Liver (tissue), 9 donors: ENCODE data around the gene DPP7. TPM values are rescaled to one million over a fixed set of nuclear protein-coding genes. Genes with fewer than 3 reads are reported as not detected.

Source experiments
- DNase-seq: peaks from one replicate; pipeline ENCODE4 v3.0.0-alpha.2; 2017; ENCODE audit warnings: low spot score
- H3K27ac ChIP-seq, 2 donors: one replicate each; pipeline ENCODE4 v1.7.0; 2013; ENCODE audit warnings: inconsistent platforms in 2 of 2, low read length in 2 of 2, control low read depth in 1 of 2, low read depth in 1 of 2, mild to moderate bottlenecking in 1 of 2
- H3K27me3 ChIP-seq, 4 donors: one replicate each; pipeline versions ENCODE4 v1.6.1 to v1.7.0; 2013; ENCODE audit warnings: low read length in 3 of 4, inconsistent platforms in 1 of 4, mild to moderate bottlenecking in 1 of 4, moderate library complexity in 1 of 4; ENCODE audit not compliant: control insufficient read depth in 4 of 4, insufficient read depth in 4 of 4
- H3K36me3 ChIP-seq, 4 donors: one replicate each; pipeline versions ENCODE4 v1.6.1 to v1.7.0; 2013; ENCODE audit warnings: low read length in 3 of 4, mild to moderate bottlenecking in 3 of 4, low read depth in 1 of 4, moderate library complexity in 1 of 4; ENCODE audit not compliant: control insufficient read depth in 4 of 4, insufficient read depth in 3 of 4
- H3K4me1 ChIP-seq, 4 donors: one replicate each; pipeline versions ENCODE4 v1.6.1 to v1.7.0; 2013; ENCODE audit warnings: low read length in 3 of 4, mild to moderate bottlenecking in 3 of 4, moderate library complexity in 1 of 4; ENCODE audit not compliant: control insufficient read depth in 4 of 4, insufficient read depth in 4 of 4
- H3K4me3 ChIP-seq, 3 donors: one replicate each; pipeline versions ENCODE4 v1.6.1 to v1.7.0; 2013; ENCODE audit warnings: low read length in 3 of 3, control low read depth in 1 of 3, low read depth in 1 of 3, mild to moderate bottlenecking in 1 of 3
- H3K9ac ChIP-seq, 2 donors: one replicate each; pipeline ENCODE4 v1.7.0; 2013; ENCODE audit warnings: low read length in 2 of 2, mild to moderate bottlenecking in 2 of 2, moderate library complexity in 2 of 2, control low read depth in 1 of 2, low read depth in 1 of 2
- H3K9me3 ChIP-seq, 4 donors: one replicate each; pipeline versions ENCODE4 v1.6.1 to v1.7.0; 2013; ENCODE audit warnings: low read length in 3 of 4; ENCODE audit not compliant: control insufficient read depth in 4 of 4
- EGR1 ChIP-seq, 2 donors: IDR thresholded peaks; 2 replicates each; pipeline ENCODE4 v1.6.1; 2016 to 2018; ENCODE audit warnings: antibody characterized with exemption in 2 of 2, low read depth in 2 of 2
- FOXA1 ChIP-seq: IDR thresholded peaks from 2 replicates; pipeline ENCODE4 v1.6.1; 2016; ENCODE audit warnings: antibody characterized with exemption
- FOXA2 ChIP-seq: IDR thresholded peaks from 2 replicates; pipeline ENCODE4 v1.6.1; 2016; ENCODE audit warnings: antibody characterized with exemption
- GABPA ChIP-seq, 2 donors: IDR thresholded peaks in 1 of 2; conservative IDR thresholded peaks in 1 of 2; 2 replicates each; pipeline ENCODE4 v1.6.1; 2016; ENCODE audit warnings: antibody characterized with exemption in 2 of 2, mild to moderate bottlenecking in 1 of 2, moderate library complexity in 1 of 2
- HNF4A ChIP-seq, 2 donors: conservative IDR thresholded peaks; 2 replicates each; pipeline ENCODE4 v1.6.1; 2016; ENCODE audit warnings: antibody characterized with exemption in 2 of 2, mild to moderate bottlenecking in 2 of 2
- HNF4G ChIP-seq: IDR thresholded peaks from 2 replicates; pipeline ENCODE4 v1.6.1; 2016; ENCODE audit warnings: antibody characterized with exemption
- JUND ChIP-seq, 2 donors: IDR thresholded peaks; 2 replicates each; pipeline ENCODE4 v1.6.1; 2016; ENCODE audit warnings: antibody characterized with exemption in 2 of 2
- NR2F2 ChIP-seq: IDR thresholded peaks from 2 replicates; pipeline ENCODE4 v1.6.1; 2016; ENCODE audit warnings: antibody characterized with exemption
- RAD21 ChIP-seq, 2 donors: IDR thresholded peaks; 2 replicates each; pipeline ENCODE4 v1.6.1; 2016; ENCODE audit warnings: antibody characterized with exemption in 2 of 2, mild to moderate bottlenecking in 2 of 2
- RXRA ChIP-seq, 2 donors: IDR thresholded peaks; 2 replicates each; pipeline ENCODE4 v1.6.1; 2017 to 2018; ENCODE audit warnings: antibody characterized with exemption in 2 of 2, mild to moderate bottlenecking in 1 of 2
- SP1 ChIP-seq: IDR thresholded peaks from 2 replicates; pipeline ENCODE4 v1.6.1; 2018; ENCODE audit warnings: antibody characterized with exemption, mild to moderate bottlenecking
- TAF1 ChIP-seq: conservative IDR thresholded peaks from 2 replicates; pipeline ENCODE4 v1.6.1; 2016; ENCODE audit warnings: antibody characterized with exemption, mild to moderate bottlenecking
- YY1 ChIP-seq: IDR thresholded peaks from 2 replicates; pipeline ENCODE4 v1.6.1; 2016; ENCODE audit warnings: antibody characterized with exemption, mild to moderate bottlenecking
- WGBS: extraction: QIAGEN DNeasy Blood & Tissue Kit; methylation state at CpG from one replicate; pipeline ENCODE4 v1.1.7; 2013; 5-methylcytosine and 5-hydroxymethylcytosine counted together
- polyA plus RNA-seq, 2 donors: library from polyadenylated mRNA; stranded (reverse) in 1 of 2; unstranded in 1 of 2; fragments of 200-250 nt in 1 of 2; fragments of >200 nt in 1 of 2; fragmentation: Nextera tagmentation in 1 of 2; extraction: Ambion mirVana in 1 of 2; gene quantifications; one replicate each; pipeline versions ENCODE4 v1.2.1 to v1.2.3, GENCODE V29; 2013 to 2015
- total RNA-seq, 2 donors: library from RNA; depleted of rRNA; stranded (reverse); fragments of >200 nt; gene quantifications; one replicate each; pipeline ENCODE4 v1.2.3, GENCODE V29; 2014
- TF ChIP-seq, protein P1 (sequence below): IDR thresholded peaks from 2 replicates; pipeline ENCODE4 v1.6.1; 2016; ENCODE audit warnings: antibody characterized with exemption
- TF ChIP-seq, protein P2 (sequence below): IDR thresholded peaks from 2 replicates; pipeline ENCODE4 v1.6.1; 2016; ENCODE audit warnings: antibody characterized with exemption
- TF ChIP-seq, protein P3 (sequence below): IDR thresholded peaks from 2 replicates; pipeline ENCODE4 v1.6.1; 2016; ENCODE audit warnings: antibody characterized with exemption, mild to moderate bottlenecking
- TF ChIP-seq, protein P4 (sequence below): fragments of 150-350 bp; IDR thresholded peaks from 2 replicates; pipeline ENCODE4 v1.5.1; 2017; ENCODE audit warnings: improper control_type of control experiment, low read depth, low read length; ENCODE audit not compliant: missing input control
- TF ChIP-seq, protein P5 (sequence below): IDR thresholded peaks from 2 replicates; pipeline ENCODE4 v1.6.1; 2016; ENCODE audit warnings: antibody characterized with exemption
- donor health status: healthy.
- donor health status: healthy.
- donor health status: healthy.
- donor health status: healthy.
- donor health status: healthy.

Gene DPP7
- total and polyA plus RNA-seq, 4 donors: 25.0 to 71.1 (median 50.7) TPM

DNA sequence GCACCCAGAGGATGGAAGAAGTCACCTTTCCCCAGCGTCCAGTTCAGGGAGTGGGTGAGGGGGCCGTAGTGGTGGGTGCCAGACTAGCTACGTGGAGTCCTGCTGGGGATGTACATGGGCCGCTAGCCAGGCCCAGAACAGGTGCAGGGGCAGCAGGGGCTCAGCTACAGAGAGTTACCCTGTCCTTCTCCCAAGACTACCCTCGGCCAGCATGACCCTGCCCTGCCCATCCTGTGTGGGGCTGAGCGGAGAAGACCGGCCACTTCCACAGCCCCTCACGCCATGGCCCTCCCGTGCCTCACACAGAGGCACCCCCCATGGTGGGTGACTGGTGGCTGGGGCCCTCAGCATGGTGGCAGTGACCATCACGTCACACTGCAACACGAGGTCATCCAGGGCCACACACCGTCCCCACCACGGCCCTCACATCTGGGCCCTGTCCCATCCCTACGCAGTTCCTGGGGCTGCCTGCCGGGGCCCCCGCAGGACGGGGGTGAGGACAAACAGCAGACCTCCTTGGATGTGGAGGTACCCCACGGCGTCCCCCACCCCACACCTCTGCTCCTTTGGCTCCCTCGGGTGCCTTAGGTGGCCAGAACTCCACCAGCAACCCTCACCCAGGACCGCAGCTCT, 977 bp upstream of the DPP7 start:
- Histone ChIP-seq H3K4me1 (peaks cover 4 to 7% (median 5%) of the 10 kb centered on the region in 4 donors), H3K27me3 (no peaks in the 10 kb centered on the region), H3K9ac (no peak overlapping the region), H3K27ac (no peak overlapping the region), H3K36me3 (peaks cover 0 to 6% (median 1%) of the 10 kb centered on the region in 4 donors), H3K9me3 (no peaks in the 10 kb centered on the region), H3K4me3 (no peak overlapping the region)
- DNase-seq: no peak
- 76% methylated on average over 21 of the region's 21 CpGs for WGBS
- TF ChIP-seq FOXA2 (no peak), FOXA1 (no peak), YY1 (no peak), RAD21 (IDR thresholded peaks at IDR 0.05) (no peak), JUND (IDR thresholded peaks at IDR 0.05) (no peak)
- TF ChIP-seq, protein P1, sequence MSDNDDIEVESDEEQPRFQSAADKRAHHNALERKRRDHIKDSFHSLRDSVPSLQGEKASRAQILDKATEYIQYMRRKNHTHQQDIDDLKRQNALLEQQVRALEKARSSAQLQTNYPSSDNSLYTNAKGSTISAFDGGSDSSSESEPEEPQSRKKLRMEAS: no peak
- TF ChIP-seq, protein P2, sequence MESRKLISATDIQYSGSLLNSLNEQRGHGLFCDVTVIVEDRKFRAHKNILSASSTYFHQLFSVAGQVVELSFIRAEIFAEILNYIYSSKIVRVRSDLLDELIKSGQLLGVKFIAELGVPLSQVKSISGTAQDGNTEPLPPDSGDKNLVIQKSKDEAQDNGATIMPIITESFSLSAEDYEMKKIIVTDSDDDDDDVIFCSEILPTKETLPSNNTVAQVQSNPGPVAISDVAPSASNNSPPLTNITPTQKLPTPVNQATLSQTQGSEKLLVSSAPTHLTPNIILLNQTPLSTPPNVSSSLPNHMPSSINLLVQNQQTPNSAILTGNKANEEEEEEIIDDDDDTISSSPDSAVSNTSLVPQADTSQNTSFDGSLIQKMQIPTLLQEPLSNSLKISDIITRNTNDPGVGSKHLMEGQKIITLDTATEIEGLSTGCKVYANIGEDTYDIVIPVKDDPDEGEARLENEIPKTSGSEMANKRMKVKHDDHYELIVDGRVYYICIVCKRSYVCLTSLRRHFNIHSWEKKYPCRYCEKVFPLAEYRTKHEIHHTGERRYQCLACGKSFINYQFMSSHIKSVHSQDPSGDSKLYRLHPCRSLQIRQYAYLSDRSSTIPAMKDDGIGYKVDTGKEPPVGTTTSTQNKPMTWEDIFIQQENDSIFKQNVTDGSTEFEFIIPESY: no peak

DNA sequence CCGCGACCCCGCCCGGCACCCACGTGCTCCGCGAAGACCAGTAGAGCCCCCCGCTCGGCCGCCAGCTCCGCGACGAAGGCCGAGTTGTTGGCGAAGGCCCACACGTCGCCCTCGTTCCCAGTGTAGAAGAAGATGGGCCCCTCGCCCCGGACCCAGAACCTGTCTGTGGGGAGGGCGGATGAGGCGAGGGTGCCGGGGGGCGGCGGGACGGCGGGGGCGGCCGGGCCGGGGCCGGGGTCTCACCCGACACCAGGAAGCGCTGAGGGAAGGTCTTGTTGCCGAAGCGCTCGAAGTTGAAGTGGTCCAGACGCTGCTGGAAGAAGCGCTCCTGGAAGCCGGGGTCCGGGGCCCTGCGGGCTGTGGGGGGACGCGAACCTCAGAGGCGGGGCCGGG, 317 bp downstream of the DPP7 start:
- Histone ChIP-seq H3K4me1 (peaks cover 4 to 7% (median 5%) of the 10 kb centered on the region in 4 donors), H3K36me3 (peaks cover 0 to 7% (median 4%) of the 10 kb centered on the region in 4 donors), H3K27me3 (no peaks in the 10 kb centered on the region), H3K4me3 (peak overlapping the region in 2 of 3 donors; percentile 47 to 75), H3K9me3 (no peaks in the 10 kb centered on the region), H3K9ac (no peak overlapping the region), H3K27ac (no peak overlapping the region)
- no peak for DNase-seq
- no peak for TF ChIP-seq JUND (IDR thresholded peaks at IDR 0.05)
- TF ChIP-seq RXRA (IDR thresholded peaks at IDR 0.05): no peak
- TF ChIP-seq HNF4A (conservative IDR thresholded peaks at IDR 0.05): no peak
- TF ChIP-seq FOXA1: no peak
- no peak for TF ChIP-seq TAF1
- TF ChIP-seq, protein P3, sequence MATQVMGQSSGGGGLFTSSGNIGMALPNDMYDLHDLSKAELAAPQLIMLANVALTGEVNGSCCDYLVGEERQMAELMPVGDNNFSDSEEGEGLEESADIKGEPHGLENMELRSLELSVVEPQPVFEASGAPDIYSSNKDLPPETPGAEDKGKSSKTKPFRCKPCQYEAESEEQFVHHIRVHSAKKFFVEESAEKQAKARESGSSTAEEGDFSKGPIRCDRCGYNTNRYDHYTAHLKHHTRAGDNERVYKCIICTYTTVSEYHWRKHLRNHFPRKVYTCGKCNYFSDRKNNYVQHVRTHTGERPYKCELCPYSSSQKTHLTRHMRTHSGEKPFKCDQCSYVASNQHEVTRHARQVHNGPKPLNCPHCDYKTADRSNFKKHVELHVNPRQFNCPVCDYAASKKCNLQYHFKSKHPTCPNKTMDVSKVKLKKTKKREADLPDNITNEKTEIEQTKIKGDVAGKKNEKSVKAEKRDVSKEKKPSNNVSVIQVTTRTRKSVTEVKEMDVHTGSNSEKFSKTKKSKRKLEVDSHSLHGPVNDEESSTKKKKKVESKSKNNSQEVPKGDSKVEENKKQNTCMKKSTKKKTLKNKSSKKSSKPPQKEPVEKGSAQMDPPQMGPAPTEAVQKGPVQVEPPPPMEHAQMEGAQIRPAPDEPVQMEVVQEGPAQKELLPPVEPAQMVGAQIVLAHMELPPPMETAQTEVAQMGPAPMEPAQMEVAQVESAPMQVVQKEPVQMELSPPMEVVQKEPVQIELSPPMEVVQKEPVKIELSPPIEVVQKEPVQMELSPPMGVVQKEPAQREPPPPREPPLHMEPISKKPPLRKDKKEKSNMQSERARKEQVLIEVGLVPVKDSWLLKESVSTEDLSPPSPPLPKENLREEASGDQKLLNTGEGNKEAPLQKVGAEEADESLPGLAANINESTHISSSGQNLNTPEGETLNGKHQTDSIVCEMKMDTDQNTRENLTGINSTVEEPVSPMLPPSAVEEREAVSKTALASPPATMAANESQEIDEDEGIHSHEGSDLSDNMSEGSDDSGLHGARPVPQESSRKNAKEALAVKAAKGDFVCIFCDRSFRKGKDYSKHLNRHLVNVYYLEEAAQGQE: no peak
- TF ChIP-seq HNF4G: no peak
- no peak for TF ChIP-seq EGR1 (IDR thresholded peaks at IDR 0.05; ENCODE audit: low read depth in 2 of 2)
- TF ChIP-seq, protein P1: no peak
- TF ChIP-seq, protein P2: no peak
- no peak for TF ChIP-seq YY1
- TF ChIP-seq, protein P4, sequence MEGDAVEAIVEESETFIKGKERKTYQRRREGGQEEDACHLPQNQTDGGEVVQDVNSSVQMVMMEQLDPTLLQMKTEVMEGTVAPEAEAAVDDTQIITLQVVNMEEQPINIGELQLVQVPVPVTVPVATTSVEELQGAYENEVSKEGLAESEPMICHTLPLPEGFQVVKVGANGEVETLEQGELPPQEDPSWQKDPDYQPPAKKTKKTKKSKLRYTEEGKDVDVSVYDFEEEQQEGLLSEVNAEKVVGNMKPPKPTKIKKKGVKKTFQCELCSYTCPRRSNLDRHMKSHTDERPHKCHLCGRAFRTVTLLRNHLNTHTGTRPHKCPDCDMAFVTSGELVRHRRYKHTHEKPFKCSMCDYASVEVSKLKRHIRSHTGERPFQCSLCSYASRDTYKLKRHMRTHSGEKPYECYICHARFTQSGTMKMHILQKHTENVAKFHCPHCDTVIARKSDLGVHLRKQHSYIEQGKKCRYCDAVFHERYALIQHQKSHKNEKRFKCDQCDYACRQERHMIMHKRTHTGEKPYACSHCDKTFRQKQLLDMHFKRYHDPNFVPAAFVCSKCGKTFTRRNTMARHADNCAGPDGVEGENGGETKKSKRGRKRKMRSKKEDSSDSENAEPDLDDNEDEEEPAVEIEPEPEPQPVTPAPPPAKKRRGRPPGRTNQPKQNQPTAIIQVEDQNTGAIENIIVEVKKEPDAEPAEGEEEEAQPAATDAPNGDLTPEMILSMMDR: no peak
- no peak for TF ChIP-seq GABPA (IDR thresholded peaks at IDR 0.05 in 1 of 2, conservative IDR thresholded peaks at IDR 0.05 in 1 of 2)
- TF ChIP-seq SP1: no peak
- TF ChIP-seq, protein P5, sequence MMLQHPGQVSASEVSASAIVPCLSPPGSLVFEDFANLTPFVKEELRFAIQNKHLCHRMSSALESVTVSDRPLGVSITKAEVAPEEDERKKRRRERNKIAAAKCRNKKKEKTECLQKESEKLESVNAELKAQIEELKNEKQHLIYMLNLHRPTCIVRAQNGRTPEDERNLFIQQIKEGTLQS: no peak
- no peak for TF ChIP-seq RAD21 (IDR thresholded peaks at IDR 0.05)
- TF ChIP-seq NR2F2: no peak
- no peak for TF ChIP-seq FOXA2
- WGBS: 3% methylated on average over 45 of the region's 45 CpGs
